GM21786 (cell line): ENCODE results near the gene KPTN.
A peak's percentile ranks its signal among the peaks of the same experiment; 100 is the strongest.

ENCODE experiments used
- ATAC-seq: cut with Tn5 transposase; IDR thresholded peaks from one replicate; pipeline ENCODE4 v1.9.1; 2021; ENCODE audit not compliant: unreplicated experiment

The KPTN gene

GRCh38 chr19:47483800-47484690 lies at the start of gene KPTN:
Gene KPTN, minus strand, starts transcription at chr19:47484219. Its CDS starts 59 bp downstream, at chr19:47484160.
- ATAC-seq: peak; percentile 59

GRCh38 chr19:47531640-47532387 lies 47.8 kb upstream of the KPTN start:
- ATAC-seq: no peak

- no peak for ATAC-seq
Observed at GRCh38 chr19:47529018-47529742, 45.2 kb upstream of the KPTN start.

- ATAC-seq: no peak
Observed at GRCh38 chr19:47526798-47527197, 42.8 kb upstream of the KPTN start.

- ATAC-seq: no peak
Observed at GRCh38 chr19:47523473-47523872, 39.5 kb upstream of the KPTN start.

- ATAC-seq: no peak
Observed at GRCh38 chr19:47521473-47522180, 37.6 kb upstream of the KPTN start.

- no peak for ATAC-seq
Observed at GRCh38 chr19:47520839-47521238, 36.8 kb upstream of the KPTN start.

GRCh38 chr19:47520343-47520806 lies 36.4 kb upstream of the KPTN start:
- no peak for ATAC-seq

GRCh38 chr19:47518854-47519253 lies 34.8 kb upstream of the KPTN start:
- ATAC-seq: no peak

GRCh38 chr19:47518139-47518538 lies 34.1 kb upstream of the KPTN start:
- peak; percentile 35 for ATAC-seq

- ATAC-seq: peak; percentile 70
Observed at GRCh38 chr19:47514869-47515588, 31.0 kb upstream of the KPTN start, which contains the start of gene NAPA. Gene NAPA, minus strand, starts transcription at chr19:47515063. Its CDS starts 123 bp downstream, at chr19:47514940.

GRCh38 chr19:47514151-47514868 lies 30.3 kb upstream of the KPTN start:
- ATAC-seq: no peak

- no peak for ATAC-seq
Observed at GRCh38 chr19:47512948-47513319, 28.9 kb upstream of the KPTN start.

GRCh38 chr19:47512183-47512947 lies 28.3 kb upstream of the KPTN start:
- ATAC-seq: no peak

- no peak for ATAC-seq
Observed at GRCh38 chr19:47511681-47512080, 27.7 kb upstream of the KPTN start.

- no peak for ATAC-seq
Observed at GRCh38 chr19:47511128-47511517, 27.1 kb upstream of the KPTN start.

GRCh38 chr19:47510516-47511127 lies 26.6 kb upstream of the KPTN start:
- ATAC-seq: no peak

GRCh38 chr19:47509973-47510372 lies 26.0 kb upstream of the KPTN start:
- no peak for ATAC-seq
